ENCODE results near the gene PRSS21.

Gene PRSS21

GRCh38 chr16:2825906-2826305, 8.9 kb downstream of the PRSS21 start:
- no peak for DNase-seq (ENCODE audit: low spot score)

DNA sequence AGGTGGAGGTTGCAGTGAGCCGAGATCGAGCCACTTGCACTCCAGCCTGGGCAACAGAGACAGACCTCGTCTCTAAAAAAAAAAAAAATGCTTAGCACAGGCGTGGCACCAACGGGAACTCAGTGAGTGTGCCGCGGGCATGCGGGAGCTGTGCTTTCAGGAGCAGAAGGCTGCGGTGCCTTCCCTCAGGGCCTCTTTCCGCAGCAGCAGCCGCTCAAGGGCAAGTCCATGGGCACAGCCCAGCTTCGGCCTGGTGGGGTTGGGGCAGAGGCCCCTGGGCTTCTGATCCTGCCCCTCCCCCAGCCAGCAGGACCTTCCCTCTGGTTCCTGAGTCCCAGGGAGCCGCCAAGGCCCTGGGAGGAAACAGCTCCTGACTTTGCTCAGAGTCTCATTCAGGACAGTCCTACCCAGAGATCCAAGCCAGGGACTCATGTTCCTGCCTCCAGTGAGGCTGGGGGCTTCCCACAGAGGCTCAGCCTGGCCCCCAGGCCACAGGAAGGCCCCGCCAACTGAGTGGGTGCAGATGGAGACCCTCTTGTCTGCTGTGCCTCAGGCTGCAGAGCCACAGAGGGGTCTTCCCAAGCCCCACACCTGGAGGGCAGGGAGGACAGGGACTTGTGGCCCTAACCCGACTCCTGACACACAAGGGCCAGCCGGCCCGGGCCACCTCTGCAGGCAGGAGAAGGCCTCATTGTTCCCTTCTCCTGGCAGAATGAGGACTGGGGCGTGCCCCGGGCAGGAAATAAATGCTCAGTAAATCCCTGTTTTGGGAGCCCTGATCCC, 9.7 kb downstream of the PRSS21 start:
- DNase-seq (ENCODE audit: low spot score) = no peak

GRCh38 chr16:2827374-2827791, 10.3 kb downstream of the PRSS21 start:
- DNase-seq (ENCODE audit: low spot score) = no peak

GRCh38 chr16:2827831-2828520, 10.9 kb downstream of the PRSS21 start:
- DNase-seq (ENCODE audit: low spot score) = no peak

DNA sequence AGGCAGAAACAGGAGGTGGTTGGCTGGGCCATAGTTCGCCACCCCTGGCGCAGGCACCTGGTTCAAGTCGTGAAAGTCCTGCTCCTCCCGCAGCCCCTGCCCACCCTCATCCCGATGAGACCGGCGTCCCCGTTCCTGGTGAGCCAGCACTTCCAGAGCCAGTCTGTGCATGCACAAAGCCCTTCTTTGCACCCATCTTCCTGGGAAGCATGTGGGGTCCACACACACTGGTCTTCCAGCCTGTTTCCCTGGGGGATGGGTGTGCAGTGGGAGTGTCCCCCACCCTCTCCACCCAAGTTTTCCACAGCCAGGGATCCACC, 11.4 kb downstream of the PRSS21 start:
- DNase-seq (ENCODE audit: low spot score) = no peak

DNA sequence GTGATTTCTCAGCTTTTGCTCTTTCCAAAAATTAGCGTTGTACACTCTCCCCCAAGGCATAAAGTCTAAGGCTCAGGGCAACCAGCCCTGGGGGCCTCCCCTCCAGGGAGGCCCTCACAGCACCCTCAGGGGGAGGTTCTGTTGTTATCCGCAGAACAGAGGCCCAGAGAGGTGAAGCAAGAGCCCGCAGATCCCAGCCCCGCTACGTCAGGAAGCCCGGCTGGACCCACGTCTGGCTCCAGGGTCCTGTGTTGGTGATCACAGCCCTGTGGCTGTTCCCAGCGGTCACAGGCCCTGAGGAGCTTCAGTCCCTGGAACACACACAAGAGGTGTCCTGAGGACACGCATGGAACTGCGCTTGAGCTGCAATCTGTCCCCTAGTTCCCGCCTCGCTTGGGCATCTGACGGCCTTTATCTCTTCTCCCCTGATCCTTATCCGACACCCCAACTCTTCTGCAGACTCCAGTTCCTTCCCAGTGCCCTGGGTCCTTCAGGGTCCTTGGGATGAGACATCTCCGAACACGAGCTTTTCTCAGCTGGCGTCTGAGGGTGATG, 11.9 kb downstream of the PRSS21 start:
- DNase-seq (ENCODE audit: low spot score) = no peak

GRCh38 chr16:2829501-2830354, 12.7 kb downstream of the PRSS21 start, which contains the start of gene ZG16B:
ZG16B (plus strand) TSS chr16:2830303; CDS start chr16:2830442, 139 bp downstream.
- DNase-seq (ENCODE audit: low spot score) = no peak

- no peak for DNase-seq (ENCODE audit: low spot score)
These were observed 13.3 kb downstream of the PRSS21 start for GRCh38 chr16:2830355-2830695.

DNA sequence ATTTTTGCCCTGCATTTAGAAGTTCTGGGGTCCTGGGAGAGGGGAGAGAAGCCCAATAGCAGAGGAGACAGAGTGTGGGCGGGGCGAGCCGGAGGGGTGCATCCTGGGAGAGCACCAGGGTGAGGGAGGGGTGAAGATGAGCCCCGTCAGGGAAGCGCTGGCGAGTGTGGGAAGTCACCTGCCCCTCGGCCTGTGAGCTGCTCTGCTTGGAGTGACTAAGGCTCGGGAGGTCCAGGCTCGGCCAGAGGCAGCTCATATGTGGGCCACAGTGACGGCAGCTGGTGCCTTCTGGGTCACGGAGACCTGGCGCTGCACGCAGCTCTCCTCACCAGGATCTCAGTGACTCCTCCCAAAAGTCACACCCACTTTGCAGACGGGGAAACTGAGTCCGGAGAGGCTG, 14.2 kb downstream of the PRSS21 start:
- DNase-seq (ENCODE audit: low spot score) = no peak

DNA sequence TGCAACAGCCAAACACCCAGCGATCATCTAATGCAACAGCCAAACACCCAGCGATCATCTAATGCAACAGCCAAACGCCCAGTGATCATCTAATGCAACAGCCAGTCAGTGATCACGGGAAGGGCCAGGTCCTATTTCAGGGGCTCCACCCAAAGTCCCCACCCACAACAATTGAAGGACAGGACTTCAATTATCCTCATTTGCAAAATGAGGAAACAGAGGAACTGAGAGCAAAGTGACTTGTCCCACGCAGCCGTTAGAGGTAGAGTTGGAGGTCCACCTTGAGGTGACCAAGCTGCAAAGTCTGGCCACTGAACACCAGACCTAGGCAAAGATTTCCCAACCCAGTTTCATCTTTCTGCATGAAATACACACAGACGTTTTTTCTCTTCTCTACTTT, 16.7 kb downstream of the PRSS21 start:
- DNase-seq (ENCODE audit: low spot score) = no peak

GRCh38 chr16:2834968-2835367, 17.9 kb downstream of the PRSS21 start:
- DNase-seq (ENCODE audit: low spot score) = no peak

DNA sequence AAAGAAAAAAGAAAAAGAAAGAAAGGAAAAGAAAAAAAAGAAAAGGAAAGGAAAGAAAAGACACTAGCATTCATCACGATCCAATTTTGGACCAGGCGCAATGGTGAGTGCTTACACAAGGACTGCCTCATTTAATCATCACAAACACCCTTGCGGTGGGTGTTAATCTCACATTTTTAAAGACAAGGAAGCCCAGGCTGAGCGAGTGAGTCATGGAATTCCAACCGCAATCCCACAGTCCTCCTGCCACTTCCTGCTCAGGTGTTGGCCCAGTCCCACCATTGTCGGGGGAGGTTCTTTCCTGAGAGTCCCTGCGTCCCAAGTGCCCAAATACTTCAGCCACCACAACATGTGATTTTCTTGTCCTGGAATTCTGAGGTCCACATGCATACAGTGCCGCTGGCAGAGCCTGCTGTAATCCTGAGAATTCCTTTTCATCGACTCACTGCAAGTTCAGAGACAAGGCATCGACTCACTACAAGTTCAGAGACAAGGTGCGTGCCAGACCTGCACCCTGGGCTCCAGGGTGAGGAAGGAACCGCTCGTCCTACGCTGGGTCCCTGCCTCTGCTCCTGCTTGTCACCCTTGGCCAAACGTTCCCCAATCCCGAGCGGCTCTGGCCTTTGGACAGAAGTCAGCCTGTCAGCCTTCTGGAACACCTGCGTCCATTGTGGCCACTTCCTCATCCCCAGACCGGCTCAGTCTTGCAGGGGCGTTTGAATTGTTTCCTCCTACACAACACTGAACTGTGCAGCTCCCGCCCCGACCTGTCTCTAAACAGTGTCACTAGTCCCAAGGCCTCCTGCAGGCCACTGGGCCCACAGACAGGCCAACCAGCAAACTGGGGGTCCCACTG, 18.8 kb downstream of the PRSS21 start:
- DNase-seq (ENCODE audit: low spot score) = peak; percentile 99

DNA sequence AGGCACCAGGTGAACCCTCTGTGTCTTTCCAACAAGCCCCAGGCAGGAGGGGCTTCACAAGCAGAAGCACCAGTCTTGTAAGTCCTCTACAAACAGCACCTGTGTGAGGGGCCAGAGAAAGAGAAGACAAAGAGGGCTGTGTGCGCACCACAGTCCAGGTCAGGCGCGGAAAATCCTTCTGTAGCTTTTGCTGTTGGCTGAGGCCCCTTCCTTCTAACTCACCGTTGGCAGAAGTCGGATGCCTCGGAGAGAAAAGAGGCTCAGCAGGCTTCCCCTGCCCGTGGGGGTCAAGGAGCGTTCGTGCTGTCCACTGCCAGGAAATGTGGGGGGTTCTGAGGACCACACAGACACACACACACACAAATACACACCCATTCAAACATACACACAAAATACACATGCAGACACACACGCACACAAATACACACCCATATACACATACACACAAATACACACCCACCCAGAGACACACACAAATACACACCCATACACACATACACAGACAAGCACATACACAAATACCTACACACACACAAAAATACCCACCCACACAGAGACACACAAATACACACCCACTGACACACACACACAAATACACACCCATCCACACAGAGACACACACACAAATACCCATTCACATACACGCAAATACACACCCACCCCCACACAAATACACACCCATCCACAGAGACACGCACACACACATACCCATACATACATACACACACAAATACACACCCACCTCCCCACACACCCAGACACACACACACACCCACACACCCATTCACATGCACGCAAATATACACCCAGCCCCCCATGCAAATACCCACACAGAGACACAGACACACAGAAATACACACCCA, 19.8 kb downstream of the PRSS21 start:
- DNase-seq (ENCODE audit: low spot score) = peak; percentile 29

DNA sequence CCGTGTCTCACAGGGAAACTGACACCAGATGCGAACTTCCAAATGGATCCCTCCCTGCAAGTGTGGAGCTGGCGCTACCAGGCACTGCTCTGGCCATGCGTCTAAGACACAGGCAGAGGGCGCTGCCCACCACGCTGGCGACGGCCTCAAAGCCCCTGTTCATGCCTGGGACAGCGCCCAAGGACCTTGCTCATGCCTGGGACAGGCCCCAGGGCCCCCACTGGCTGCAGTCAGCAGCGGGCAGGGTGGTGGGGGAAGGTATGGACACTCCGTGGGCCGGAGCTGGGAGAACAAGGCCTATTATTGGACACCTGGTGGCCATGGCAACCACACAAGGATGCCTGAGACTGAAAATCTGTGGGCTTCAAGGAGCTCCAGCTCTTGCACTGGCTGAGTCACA, 21.9 kb downstream of the PRSS21 start:
- peak; percentile 75 for DNase-seq (ENCODE audit: low spot score)

DNA sequence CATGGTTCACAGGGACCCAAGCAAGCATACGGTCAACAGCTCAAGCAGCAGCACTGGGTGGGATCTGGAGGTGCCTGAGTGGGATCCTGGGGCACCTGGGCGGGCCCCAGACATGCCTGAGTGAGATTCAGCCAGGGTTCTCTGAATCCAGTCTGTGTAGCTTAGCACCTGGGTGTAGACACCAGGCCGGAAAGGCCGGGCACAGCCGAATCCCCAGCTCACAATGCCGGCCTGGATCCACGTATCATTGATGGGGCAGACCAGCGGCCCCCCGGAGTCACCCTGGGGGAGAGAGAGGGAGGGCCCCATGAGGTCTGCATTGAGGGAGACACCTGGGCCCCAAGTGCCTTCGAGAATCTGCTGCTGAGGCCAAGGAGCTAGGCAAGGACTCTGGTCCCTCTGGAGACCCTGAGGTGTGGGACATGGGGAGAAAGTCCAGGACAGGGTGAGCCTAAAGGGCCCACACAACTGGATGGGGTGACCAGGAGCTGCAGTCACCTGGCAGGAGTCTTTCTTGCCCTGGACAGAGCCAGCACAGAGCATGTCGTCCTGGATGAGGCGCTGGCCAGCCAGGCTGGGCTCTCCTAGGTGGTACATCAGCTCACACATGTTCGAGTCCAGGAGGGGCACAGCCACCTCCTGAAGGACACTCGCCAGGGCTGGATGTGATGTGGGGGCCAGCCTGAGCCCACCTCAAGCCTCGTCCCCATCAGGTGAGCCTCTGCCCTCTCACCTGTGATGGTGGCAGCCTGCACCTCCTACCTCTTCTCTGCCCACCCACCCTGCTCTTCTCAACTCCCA, 22.8 kb downstream of the PRSS21 start:
- DNase-seq (ENCODE audit: low spot score) = no peak

- DNase-seq (ENCODE audit: low spot score) = no peak
These were observed 23.9 kb downstream of the PRSS21 start for GRCh38 chr16:2840914-2841313.

DNA sequence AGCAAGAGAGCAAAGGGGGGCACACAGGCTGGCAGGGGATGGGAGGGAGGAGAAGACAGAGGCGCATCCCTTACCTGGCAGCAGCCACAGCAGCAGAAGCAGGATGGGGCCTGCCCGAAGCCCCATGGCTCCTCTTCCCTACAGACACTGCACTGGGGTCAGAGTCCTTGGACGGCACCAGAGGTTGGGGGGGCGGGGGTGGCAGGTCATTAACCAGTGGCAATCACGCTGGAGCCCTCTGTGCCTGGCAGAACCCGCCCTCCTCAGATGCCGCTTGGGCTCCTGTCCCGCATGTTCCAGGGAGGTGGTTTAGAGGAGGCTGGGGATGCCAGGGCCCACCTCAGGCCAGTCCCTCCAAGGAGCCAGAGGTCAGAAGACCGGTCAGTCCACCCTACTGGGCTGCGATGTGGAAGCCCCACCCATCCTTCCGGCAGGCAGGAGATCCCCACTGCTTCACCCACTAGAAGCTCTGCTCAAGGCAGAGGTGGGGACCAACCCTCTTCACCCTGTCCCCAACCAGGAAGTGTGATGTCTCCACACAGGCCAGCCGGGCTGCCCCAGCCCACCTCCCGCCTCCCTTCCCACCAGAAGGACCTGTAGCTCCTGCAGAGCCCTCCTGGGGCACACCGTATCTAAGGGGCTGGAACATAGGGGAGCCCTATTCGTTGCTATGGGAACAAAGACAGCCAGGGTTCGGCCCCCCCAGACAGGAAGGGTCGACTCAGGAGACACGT, 24.7 kb downstream of the PRSS21 start:
- DNase-seq (ENCODE audit: low spot score) = no peak

DNA sequence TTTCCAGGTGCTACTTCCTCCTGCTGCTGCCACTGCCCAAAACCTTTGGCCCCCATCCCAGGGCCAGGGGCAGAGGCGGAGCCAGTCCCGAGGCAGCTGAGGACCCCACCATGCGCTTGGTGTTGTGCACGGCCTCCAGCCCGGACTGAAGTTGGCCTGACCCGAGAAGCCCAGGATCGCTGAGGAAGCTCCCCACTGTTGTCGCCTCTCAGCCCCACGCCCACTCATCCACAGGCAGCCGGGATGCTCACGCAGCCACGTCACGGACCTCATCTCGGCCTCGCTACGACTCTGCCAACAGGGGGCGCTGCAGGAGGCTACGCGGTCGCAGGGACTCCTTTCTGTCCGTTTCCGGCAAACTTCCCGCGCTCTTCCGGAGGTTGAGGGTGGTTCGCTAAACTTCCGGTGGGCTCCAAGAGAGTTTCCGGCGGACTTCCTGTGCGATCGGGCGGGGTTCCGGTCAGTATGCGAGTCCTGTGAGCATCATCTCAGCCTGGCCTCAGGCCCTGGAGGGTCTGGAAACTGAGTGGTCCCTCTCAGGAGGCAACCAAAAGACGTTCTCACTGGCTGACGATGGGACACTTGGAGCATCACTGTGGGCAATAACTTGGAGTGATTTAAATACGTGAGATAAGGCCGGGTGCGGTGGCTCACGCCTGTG, 25.4 kb downstream of the PRSS21 start:
- no peak for DNase-seq (ENCODE audit: low spot score)

- DNase-seq (ENCODE audit: low spot score) = no peak
These were observed 26.5 kb downstream of the PRSS21 start for GRCh38 chr16:2843526-2843925.
